Smooth muscle cell (in vitro differentiated cells): ENCODE results near the gene GET4. TPM values are rescaled to one million over a fixed set of nuclear protein-coding genes. Genes with fewer than 3 reads are reported as not detected.

Experiments
- DNase-seq: peaks from one replicate; lab custom pipeline; 2025; ENCODE audit not compliant: unreplicated experiment; lab: John Stamatoyannopoulos, UW
- H2AFZ ChIP-seq: fragments of 200-600 bp; sonication (generic); 2 replicates; pipeline ENCODE4 v1.6.0; 2016; ENCODE audit warnings: antibody characterized with exemption, low read depth, mild to moderate bottlenecking
- H3F3A ChIP-seq: fragments of 200-600 bp; sonication (generic); 2 replicates; pipeline ENCODE4 v1.6.0; 2017; ENCODE audit warnings: antibody characterized with exemption, low read depth
- H3K27ac ChIP-seq: fragments of 200-600 bp; sonication (generic); 2 replicates; pipeline ENCODE4 v1.5.1; 2016; ENCODE audit warnings: low read depth, mild to moderate bottlenecking
- H3K27me3 ChIP-seq: fragments of 200-600 bp; sonication (generic); 2 replicates; pipeline ENCODE4 v1.6.1; 2016; ENCODE audit warnings: low read depth, mild to moderate bottlenecking
- H3K36me3 ChIP-seq: fragments of 200-600 bp; sonication (generic); 2 replicates; pipeline ENCODE4 v1.5.1; 2016; ENCODE audit warnings: low read depth
- H3K4me1 ChIP-seq: fragments of 200-600 bp; sonication (generic); 2 replicates; pipeline ENCODE4 v1.5.1; 2016; ENCODE audit warnings: low read depth
- H3K4me2 ChIP-seq: fragments of 200-600 bp; sonication (generic); 2 replicates; pipeline ENCODE4 v1.6.0; 2016; ENCODE audit warnings: mild to moderate bottlenecking
- H3K4me3 ChIP-seq: fragments of 200-600 bp; sonication (generic); 2 replicates; pipeline ENCODE4 v1.5.1; 2016; ENCODE audit warnings: mild to moderate bottlenecking
- H3K79me2 ChIP-seq: fragments of 200-600 bp; sonication (generic); 2 replicates; pipeline ENCODE4 v1.6.0; 2016; ENCODE audit warnings: low read depth, mild to moderate bottlenecking
- H3K9ac ChIP-seq: fragments of 200-600 bp; sonication (generic); 2 replicates; pipeline ENCODE4 v1.6.0; 2016; ENCODE audit warnings: low read depth
- H3K9me3 ChIP-seq: fragments of 200-600 bp; sonication (generic); replicated peaks from 2 replicates; pipeline ENCODE4 v1.5.1; 2016; ENCODE audit warnings: low read depth
- H4K20me1 ChIP-seq: fragments of 200-600 bp; sonication (generic); 2 replicates; pipeline ENCODE4 v1.6.0; 2016; ENCODE audit warnings: low read depth
- WGBS: methylation state at CpG from one replicate; pipeline ENCODE4 v1.1.7; 2016; ENCODE audit warnings: low lambda C conversion rate; 5-methylcytosine and 5-hydroxymethylcytosine counted together
- polyA plus RNA-seq: library from polyadenylated mRNA; unstranded; fragments of >200 nt; fragmentation: Nextera tagmentation; extraction: Ambion mirVana; gene quantifications from 2 replicates; pipeline ENCODE4 v1.2.1, GENCODE V29; 2016
- total RNA-seq: library from RNA; depleted of rRNA; stranded (reverse); fragments of >200 nt; gene quantifications from 2 replicates; pipeline ENCODE4 v1.2.3, GENCODE V29; 2014
- TF ChIP-seq, protein P1 (sequence below): fragments of 200-600 bp; sonication (generic); IDR thresholded peaks from 2 replicates; pipeline ENCODE4 v1.5.1; 2017; ENCODE audit warnings: borderline replicate concordance, mild to moderate bottlenecking, antibody characterized with exemption; ENCODE audit not compliant: insufficient read depth, poor library complexity, severe bottlenecking

The GET4 gene
- total and polyA plus RNA-seq, 2 experiments from 2014 or later: 26.3 to 39.9 TPM

DNA sequence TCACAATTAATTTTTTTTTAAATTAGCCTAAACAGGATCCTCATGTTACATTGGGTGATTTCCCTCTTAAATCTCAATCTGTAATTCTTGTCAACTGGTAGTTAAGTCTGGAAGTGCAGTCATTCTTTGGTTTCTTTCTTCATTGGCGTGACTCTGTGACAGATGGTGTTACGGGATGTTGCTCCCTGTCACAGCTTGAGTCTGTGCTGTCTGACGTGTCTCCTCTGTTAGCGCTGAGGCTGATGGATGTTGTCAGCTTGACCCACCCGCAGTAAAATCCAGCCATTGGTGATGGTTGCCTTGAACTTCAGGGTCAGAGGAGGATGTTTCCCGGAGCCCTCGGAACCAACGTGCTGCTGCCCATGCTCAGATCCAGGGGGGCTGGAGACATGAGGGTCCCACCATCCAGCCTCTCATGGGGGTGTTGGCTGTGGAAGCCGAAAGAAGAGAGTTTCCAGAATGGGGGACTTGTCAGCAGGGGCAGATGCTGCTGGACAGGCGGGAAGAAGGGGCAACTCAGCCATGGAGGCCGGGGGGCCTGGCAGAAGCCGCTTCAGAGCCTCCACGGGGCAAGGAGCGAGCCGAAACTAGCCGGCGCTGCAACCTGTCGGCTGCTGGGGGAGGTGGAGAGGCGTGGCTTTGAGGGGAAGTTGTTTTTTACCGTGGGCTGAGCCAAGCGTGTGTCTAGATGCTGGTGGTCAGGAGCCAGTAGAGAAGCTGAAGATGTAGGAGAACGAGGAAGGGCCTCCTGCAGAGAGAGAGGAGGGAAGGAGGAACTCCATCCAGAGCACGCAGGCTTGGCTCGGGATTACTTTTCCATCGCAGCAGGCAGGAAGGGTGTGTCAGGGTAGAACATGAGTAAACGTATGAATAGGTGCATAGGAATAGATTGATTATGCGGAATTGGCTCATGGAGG is 40.6 kb upstream of the GET4 start:
- Histone ChIP-seq H3F3A (peaks cover 3% of the 10 kb centered on the region), H3K9me3 (no peaks in the 10 kb centered on the region), H2AFZ (no peak overlapping the region), H3K9ac (no peak overlapping the region), H3K27ac (no peak overlapping the region), H3K4me1 (peaks cover 4% of the 10 kb centered on the region), H3K27me3 (no peaks in the 10 kb centered on the region), H3K4me2 (no peak overlapping the region), H3K4me3 (no peak overlapping the region), H3K36me3 (no peaks in the 10 kb centered on the region), H3K79me2 (peaks cover 46% of the 10 kb centered on the region), H4K20me1 (peaks cover 76% of the 10 kb centered on the region)
- WGBS: 90% methylated on average over 27 of the region's 27 CpGs
- no peak for DNase-seq
- TF ChIP-seq, protein P1, sequence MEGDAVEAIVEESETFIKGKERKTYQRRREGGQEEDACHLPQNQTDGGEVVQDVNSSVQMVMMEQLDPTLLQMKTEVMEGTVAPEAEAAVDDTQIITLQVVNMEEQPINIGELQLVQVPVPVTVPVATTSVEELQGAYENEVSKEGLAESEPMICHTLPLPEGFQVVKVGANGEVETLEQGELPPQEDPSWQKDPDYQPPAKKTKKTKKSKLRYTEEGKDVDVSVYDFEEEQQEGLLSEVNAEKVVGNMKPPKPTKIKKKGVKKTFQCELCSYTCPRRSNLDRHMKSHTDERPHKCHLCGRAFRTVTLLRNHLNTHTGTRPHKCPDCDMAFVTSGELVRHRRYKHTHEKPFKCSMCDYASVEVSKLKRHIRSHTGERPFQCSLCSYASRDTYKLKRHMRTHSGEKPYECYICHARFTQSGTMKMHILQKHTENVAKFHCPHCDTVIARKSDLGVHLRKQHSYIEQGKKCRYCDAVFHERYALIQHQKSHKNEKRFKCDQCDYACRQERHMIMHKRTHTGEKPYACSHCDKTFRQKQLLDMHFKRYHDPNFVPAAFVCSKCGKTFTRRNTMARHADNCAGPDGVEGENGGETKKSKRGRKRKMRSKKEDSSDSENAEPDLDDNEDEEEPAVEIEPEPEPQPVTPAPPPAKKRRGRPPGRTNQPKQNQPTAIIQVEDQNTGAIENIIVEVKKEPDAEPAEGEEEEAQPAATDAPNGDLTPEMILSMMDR: no peak

DNA sequence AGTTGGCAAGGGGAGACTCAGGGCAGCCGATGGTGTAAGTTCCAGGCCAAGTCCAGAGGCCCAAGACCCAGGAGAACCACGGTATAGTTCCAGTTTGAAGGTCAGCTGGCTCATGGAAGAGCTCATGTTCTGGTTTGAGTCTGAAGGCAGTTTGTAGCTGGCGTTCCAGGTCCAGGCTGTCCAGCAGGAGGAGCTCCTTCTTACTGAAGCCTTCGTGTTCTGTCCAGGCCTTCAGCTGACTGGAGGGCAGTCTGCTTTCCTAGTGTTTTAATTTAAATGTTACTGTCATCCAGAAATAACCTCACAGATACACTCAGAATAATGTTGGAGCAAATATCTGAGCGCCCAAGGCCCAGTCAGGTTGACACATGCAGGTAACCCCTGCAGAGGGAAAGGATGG is 39.9 kb upstream of the GET4 start:
- no peak for DNase-seq
- TF ChIP-seq, protein P1: peak; percentile 30
- no peaks in the 10 kb centered on the region for H3K36me3 ChIP-seq
- peaks cover 70% of the 10 kb centered on the region for H4K20me1 ChIP-seq
- H3K9ac ChIP-seq: no peak overlapping the region
- H3K4me2 ChIP-seq: no peak overlapping the region
- H3F3A ChIP-seq: no peaks in the 10 kb centered on the region
- no peaks in the 10 kb centered on the region for H3K27me3 ChIP-seq
- WGBS: 68% methylated on average over 5 of the region's 5 CpGs
- H3K4me1 ChIP-seq: peaks cover 4% of the 10 kb centered on the region
- no peaks in the 10 kb centered on the region for H3K9me3 ChIP-seq
- no peak overlapping the region for H3K27ac ChIP-seq
- H2AFZ ChIP-seq: no peak overlapping the region
- peaks cover 44% of the 10 kb centered on the region for H3K79me2 ChIP-seq
- no peak overlapping the region for H3K4me3 ChIP-seq

DNA sequence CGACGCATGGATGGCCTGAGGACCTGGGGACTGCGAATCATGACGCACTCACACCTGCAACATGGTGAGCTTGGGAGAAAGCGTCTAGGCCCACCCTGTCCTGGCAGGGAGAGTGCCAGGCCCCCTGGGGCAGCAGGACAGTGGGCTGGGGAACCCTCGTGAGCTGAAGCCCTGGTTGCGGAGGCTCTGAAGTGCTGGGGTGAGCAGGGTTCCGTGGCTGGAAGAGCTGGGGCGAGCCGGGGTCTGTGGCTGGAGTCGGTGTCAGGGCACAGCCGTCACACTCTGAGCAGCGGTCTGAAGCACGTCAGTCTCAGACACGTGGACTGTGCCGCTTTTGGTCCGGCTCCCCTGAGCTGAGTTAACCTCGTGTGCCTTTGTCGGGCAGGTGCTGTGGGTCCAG is 39.4 kb upstream of the GET4 start:
- no peak overlapping the region for H3K9ac ChIP-seq
- H3K27ac ChIP-seq: no peak overlapping the region
- H3F3A ChIP-seq: no peaks in the 10 kb centered on the region
- H4K20me1 ChIP-seq: peaks cover 64% of the 10 kb centered on the region
- H3K4me2 ChIP-seq: no peak overlapping the region
- H3K4me1 ChIP-seq: peaks cover 4% of the 10 kb centered on the region
- TF ChIP-seq, protein P1: no peak
- H3K4me3 ChIP-seq: no peak overlapping the region
- no peaks in the 10 kb centered on the region for H3K9me3 ChIP-seq
- over 99% methylated on average over 19 of the region's 19 CpGs for WGBS
- DNase-seq: no peak
- no peaks in the 10 kb centered on the region for H3K27me3 ChIP-seq
- H2AFZ ChIP-seq: no peak overlapping the region
- no peaks in the 10 kb centered on the region for H3K36me3 ChIP-seq
- peaks cover 44% of the 10 kb centered on the region for H3K79me2 ChIP-seq
